HepG2 (cell line): ENCODE results near the gene SLC25A1. TPM values are rescaled to one million over a fixed set of nuclear protein-coding genes. Genes with fewer than 3 reads are reported as not detected.

Experiments
- BCL6 ChIP-seq: IDR thresholded peaks from 2 replicates; pipeline ENCODE4 v1.6.1; 2016; ENCODE audit warnings: missing genetic modification reagents, missing compliant biosample characterization
- EP300 ChIP-seq, 3 experiments: sonication (generic) in 1 of 3; formaldehyde crosslinking in 1 of 3; IDR thresholded peaks; 2 replicates each; pipeline versions ENCODE4 v1.5.1 to v1.6.1; 2011 to 2020; ENCODE audit warnings: low read depth in 2 of 3, low read length in 2 of 3, borderline replicate concordance in 1 of 3, improper control_type of control experiment in 1 of 3, mild to moderate bottlenecking in 1 of 3, missing genetic modification reagents in 1 of 3, moderate library complexity in 1 of 3
- FLYWCH1 ChIP-seq: sonication (generic); formaldehyde crosslinking; IDR thresholded peaks from 2 replicates; pipeline ENCODE4 v1.8.1; 2023; ENCODE audit warnings: mild to moderate bottlenecking, missing genetic modification reagents
- GTF3A ChIP-seq: sonication (generic); formaldehyde crosslinking; conservative IDR thresholded peaks from 2 replicates; pipeline ENCODE4 v1.4.0; 2020; ENCODE audit warnings: mild to moderate bottlenecking, missing genetic modification reagents
- HNRNPK ChIP-seq: fragments of 200-400 bp; formaldehyde crosslinking; IDR thresholded peaks from 2 replicates; pipeline ENCODE4 v1.6.1; 2018; ENCODE audit warnings: low read length, low read depth, moderate library complexity, mild to moderate bottlenecking; ENCODE audit not compliant: poor library complexity, severe bottlenecking
- MED1 ChIP-seq: sonication (generic); formaldehyde crosslinking; IDR thresholded peaks from 2 replicates; pipeline ENCODE4 v1.4.0; 2020; ENCODE audit warnings: missing genetic modification reagents
- MED13 ChIP-seq: sonication (generic); formaldehyde crosslinking; IDR thresholded peaks from 2 replicates; pipeline ENCODE4 v1.5.0; 2020; ENCODE audit warnings: missing genetic modification reagents
- PAF1 ChIP-seq: IDR thresholded peaks from 2 replicates; pipeline ENCODE4 v1.6.1; 2016; ENCODE audit warnings: missing genetic modification reagents, missing compliant biosample characterization
- RELA ChIP-seq: sonication (generic); formaldehyde crosslinking; IDR thresholded peaks from 2 replicates; pipeline ENCODE4 v1.4.0; 2020; ENCODE audit warnings: missing genetic modification reagents
- RFX3 ChIP-seq: IDR thresholded peaks from 2 replicates; pipeline ENCODE4 v1.6.1; 2016; ENCODE audit warnings: missing biosample characterization, missing genetic modification reagents
- SIN3A ChIP-seq: IDR thresholded peaks from 2 replicates; pipeline ENCODE4 v1.6.1; 2011; ENCODE audit warnings: low read depth, mild to moderate bottlenecking, control low read depth, low read length, borderline replicate concordance
- SIX1 ChIP-seq: sonication (generic); formaldehyde crosslinking; IDR thresholded peaks from 2 replicates; pipeline ENCODE4 v1.4.0; 2020; ENCODE audit warnings: missing genetic modification reagents, borderline replicate concordance
- TBX2 ChIP-seq: sonication (generic); formaldehyde crosslinking; IDR thresholded peaks from 2 replicates; pipeline ENCODE4 v1.5.0; 2020; ENCODE audit warnings: missing genetic modification reagents, mild to moderate bottlenecking, borderline replicate concordance
- ZKSCAN1 ChIP-seq: fragments of 150-350 bp; IDR thresholded peaks from 2 replicates; pipeline ENCODE4 v1.6.1; 2014; ENCODE audit warnings: low read length
- ZNF569 ChIP-seq: sonication (generic); formaldehyde crosslinking; IDR thresholded peaks from 2 replicates; pipeline ENCODE4 v1.5.0; 2020; ENCODE audit warnings: mild to moderate bottlenecking, missing genetic modification reagents, moderate library complexity, borderline replicate concordance
- ZNF616 ChIP-seq: sonication (generic); formaldehyde crosslinking; IDR thresholded peaks from 2 replicates; pipeline ENCODE4 v1.5.0; 2020; ENCODE audit warnings: low read depth, mild to moderate bottlenecking, missing genetic modification reagents
- ZNF644 ChIP-seq: IDR thresholded peaks from 2 replicates; pipeline ENCODE4 v1.6.1; 2016; ENCODE audit warnings: low read depth
- polyA plus RNA-seq, 8 experiments: library from polyadenylated mRNA; depleted of rRNA in 3 of 8; stranded (reverse) in 7 of 8; unstranded in 1 of 8; fragments of >200 nt; fragmentation: Illumina TruSeq in 4 of 8; extraction: Trizol in 4 of 8; gene quantifications; 2 replicates each; pipeline versions ENCODE4 v1.2.1 to v1.2.3, GENCODE V29; 2011 to 2016; ENCODE audit warnings: low read depth in 4 of 8, missing spikeins in 1 of 8, mixed read lengths in 1 of 8; ENCODE audit not compliant: insufficient read depth in 1 of 8
- total RNA-seq, 5 experiments: library from RNA; depleted of rRNA; stranded (reverse); fragments of >200 nt; fragmentation: Illumina TruSeq; extraction: Trizol; gene quantifications; 2 replicates each; pipeline ENCODE4 v1.2.3, GENCODE V29; 2016; ENCODE audit warnings: low read depth in 1 of 5
- TF ChIP-seq, protein P1 (sequence below): sonication (generic); formaldehyde crosslinking; IDR thresholded peaks from 2 replicates; pipeline ENCODE4 v1.4.0; 2020; ENCODE audit warnings: missing genetic modification reagents
- TF ChIP-seq, protein P2 (sequence below): sonication (generic); formaldehyde crosslinking; IDR thresholded peaks from 2 replicates; pipeline ENCODE4 v1.5.0; 2020; ENCODE audit warnings: mild to moderate bottlenecking, missing genetic modification reagents, borderline replicate concordance
- TF ChIP-seq, protein P3 (sequence below): sonication (generic); formaldehyde crosslinking; IDR thresholded peaks from 2 replicates; pipeline ENCODE4 v1.5.0; 2020; ENCODE audit warnings: missing genetic modification reagents, mild to moderate bottlenecking, borderline replicate concordance
- TF ChIP-seq, protein P4 (sequence below): sonication (generic); formaldehyde crosslinking; IDR thresholded peaks from 2 replicates; pipeline ENCODE4 v1.8.1; 2023; ENCODE audit warnings: mild to moderate bottlenecking, missing genetic modification reagents

SLC25A1 gene
- total and polyA plus RNA-seq, 2 of the 13 experiments (the other 11 are each of a cell fraction or from before 2014, with no cell fraction given) = 49.4 to 161 TPM

GRCh38 chr22:19178657-19179496, at the start of gene SLC25A1 (continued):
- peak; percentile 61 for TF ChIP-seq MED1 (CRISPR knock-in tag)
- no peak for TF ChIP-seq ZKSCAN1
- TF ChIP-seq FLYWCH1 (CRISPR knock-in tag) = 0 out of 2 replicates have a peak, but pooled peaks have one; percentile 49
- TF ChIP-seq, protein P1, sequence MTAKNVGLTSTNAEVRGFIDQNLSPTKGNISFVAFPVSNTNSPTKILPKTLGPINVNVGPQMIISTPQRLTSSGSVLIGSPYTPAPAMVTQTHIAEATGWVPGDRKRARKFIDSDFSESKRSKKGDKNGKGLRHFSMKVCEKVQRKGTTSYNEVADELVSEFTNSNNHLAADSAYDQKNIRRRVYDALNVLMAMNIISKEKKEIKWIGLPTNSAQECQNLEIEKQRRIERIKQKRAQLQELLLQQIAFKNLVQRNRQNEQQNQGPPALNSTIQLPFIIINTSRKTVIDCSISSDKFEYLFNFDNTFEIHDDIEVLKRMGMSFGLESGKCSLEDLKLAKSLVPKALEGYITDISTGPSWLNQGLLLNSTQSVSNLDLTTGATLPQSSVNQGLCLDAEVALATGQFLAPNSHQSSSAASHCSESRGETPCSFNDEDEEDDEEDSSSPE (CRISPR knock-in tag) = peak; percentile 62; the same call in 1 of the 2 replicates
- peak; percentile 39 for TF ChIP-seq BCL6 (CRISPR knock-in tag)
- no peak for TF ChIP-seq HNRNPK
- TF ChIP-seq MED13 (CRISPR knock-in tag) = peak; percentile 68; the same call in 1 of the 2 replicates
- TF ChIP-seq GTF3A (CRISPR knock-in tag) = no peak
- peak; percentile 36; the same call in 1 of the 2 replicates for TF ChIP-seq TBX2 (CRISPR knock-in tag)
- TF ChIP-seq SIX1 (CRISPR knock-in tag) = no peak
- 0 out of 4 replicates have a peak, but pooled peaks have one; percentile 9 to 10 for TF ChIP-seq EP300 (IDR thresholded peaks at IDR 0.05; ENCODE audit: low read depth in 2 of 2, low read length in 2 of 2)
- TF ChIP-seq EP300 (CRISPR knock-in tag; IDR thresholded peaks at IDR 0.05; ENCODE audit: borderline replicate concordance) = no peak
- TF ChIP-seq, protein P2, sequence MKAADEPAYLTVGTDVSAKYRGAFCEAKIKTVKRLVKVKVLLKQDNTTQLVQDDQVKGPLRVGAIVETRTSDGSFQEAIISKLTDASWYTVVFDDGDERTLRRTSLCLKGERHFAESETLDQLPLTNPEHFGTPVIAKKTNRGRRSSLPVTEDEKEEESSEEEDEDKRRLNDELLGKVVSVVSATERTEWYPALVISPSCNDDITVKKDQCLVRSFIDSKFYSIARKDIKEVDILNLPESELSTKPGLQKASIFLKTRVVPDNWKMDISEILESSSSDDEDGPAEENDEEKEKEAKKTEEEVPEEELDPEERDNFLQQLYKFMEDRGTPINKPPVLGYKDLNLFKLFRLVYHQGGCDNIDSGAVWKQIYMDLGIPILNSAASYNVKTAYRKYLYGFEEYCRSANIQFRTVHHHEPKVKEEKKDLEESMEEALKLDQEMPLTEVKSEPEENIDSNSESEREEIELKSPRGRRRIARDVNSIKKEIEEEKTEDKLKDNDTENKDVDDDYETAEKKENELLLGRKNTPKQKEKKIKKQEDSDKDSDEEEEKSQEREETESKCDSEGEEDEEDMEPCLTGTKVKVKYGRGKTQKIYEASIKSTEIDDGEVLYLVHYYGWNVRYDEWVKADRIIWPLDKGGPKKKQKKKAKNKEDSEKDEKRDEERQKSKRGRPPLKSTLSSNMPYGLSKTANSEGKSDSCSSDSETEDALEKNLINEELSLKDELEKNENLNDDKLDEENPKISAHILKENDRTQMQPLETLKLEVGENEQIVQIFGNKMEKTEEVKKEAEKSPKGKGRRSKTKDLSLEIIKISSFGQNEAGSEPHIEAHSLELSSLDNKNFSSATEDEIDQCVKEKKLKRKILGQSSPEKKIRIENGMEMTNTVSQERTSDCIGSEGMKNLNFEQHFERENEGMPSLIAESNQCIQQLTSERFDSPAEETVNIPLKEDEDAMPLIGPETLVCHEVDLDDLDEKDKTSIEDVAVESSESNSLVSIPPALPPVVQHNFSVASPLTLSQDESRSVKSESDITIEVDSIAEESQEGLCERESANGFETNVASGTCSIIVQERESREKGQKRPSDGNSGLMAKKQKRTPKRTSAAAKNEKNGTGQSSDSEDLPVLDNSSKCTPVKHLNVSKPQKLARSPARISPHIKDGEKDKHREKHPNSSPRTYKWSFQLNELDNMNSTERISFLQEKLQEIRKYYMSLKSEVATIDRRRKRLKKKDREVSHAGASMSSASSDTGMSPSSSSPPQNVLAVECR (CRISPR knock-in tag) = peak; percentile 85; the same call in 1 of the 2 replicates
- no peak for TF ChIP-seq RFX3 (CRISPR knock-in tag)
- no peak for TF ChIP-seq ZNF644
- TF ChIP-seq ZNF616 = no peak
- peak; percentile 65; the same call in 1 of the 2 replicates for TF ChIP-seq ZNF569 (CRISPR knock-in tag)
- TF ChIP-seq PAF1 = no peak
- TF ChIP-seq, protein P3, sequence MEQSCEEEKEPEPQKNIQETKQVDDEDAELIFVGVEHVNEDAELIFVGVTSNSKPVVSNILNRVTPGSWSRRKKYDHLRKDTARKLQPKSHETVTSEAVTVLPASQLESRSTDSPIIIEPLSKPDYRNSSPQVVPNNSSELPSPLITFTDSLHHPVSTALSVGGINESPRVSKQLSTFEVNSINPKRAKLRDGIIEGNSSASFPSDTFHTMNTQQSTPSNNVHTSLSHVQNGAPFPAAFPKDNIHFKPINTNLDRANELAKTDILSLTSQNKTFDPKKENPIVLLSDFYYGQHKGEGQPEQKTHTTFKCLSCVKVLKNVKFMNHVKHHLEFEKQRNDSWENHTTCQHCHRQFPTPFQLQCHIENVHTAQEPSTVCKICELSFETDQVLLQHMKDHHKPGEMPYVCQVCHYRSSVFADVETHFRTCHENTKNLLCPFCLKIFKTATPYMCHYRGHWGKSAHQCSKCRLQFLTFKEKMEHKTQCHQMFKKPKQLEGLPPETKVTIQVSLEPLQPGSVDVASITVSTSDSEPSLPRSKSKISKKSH (CRISPR knock-in tag) = peak; percentile 20; the same call in 1 of the 2 replicates
- TF ChIP-seq SIN3A = no peak
- 0 out of 2 replicates have a peak, but pooled peaks have one; percentile 80 for TF ChIP-seq RELA (CRISPR knock-in tag)
- TF ChIP-seq, protein P4, sequence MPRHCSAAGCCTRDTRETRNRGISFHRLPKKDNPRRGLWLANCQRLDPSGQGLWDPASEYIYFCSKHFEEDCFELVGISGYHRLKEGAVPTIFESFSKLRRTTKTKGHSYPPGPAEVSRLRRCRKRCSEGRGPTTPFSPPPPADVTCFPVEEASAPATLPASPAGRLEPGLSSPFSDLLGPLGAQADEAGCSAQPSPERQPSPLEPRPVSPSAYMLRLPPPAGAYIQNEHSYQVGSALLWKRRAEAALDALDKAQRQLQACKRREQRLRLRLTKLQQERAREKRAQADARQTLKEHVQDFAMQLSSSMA (CRISPR knock-in tag) = no peak; the same call in 1 of the 2 replicates
